HepG2 (cell line): Measurements from ENCODE around the gene TBX15. TPM values are rescaled to one million over a fixed set of nuclear protein-coding genes. Genes with fewer than 3 reads are reported as not detected.

Source experiments
- BRCA1 ChIP-seq: sonication (generic); formaldehyde crosslinking; IDR thresholded peaks from 2 replicates; pipeline ENCODE4 v1.4.0; 2020; ENCODE audit warnings: missing genetic modification reagents
- CENPX ChIP-seq: sonication (generic); formaldehyde crosslinking; IDR thresholded peaks from 2 replicates; pipeline ENCODE4 v1.9.0; 2021; ENCODE audit warnings: mild to moderate bottlenecking, missing genetic modification reagents, moderate library complexity
- EEA1 ChIP-seq: sonication (generic); formaldehyde crosslinking; IDR thresholded peaks from 2 replicates; pipeline ENCODE4 v1.5.1; 2020; ENCODE audit warnings: mild to moderate bottlenecking, missing genetic modification reagents, borderline replicate concordance
- FOXP4 ChIP-seq: sonication (generic); formaldehyde crosslinking; IDR thresholded peaks from 2 replicates; pipeline ENCODE4 v1.4.0; 2020; ENCODE audit warnings: missing genetic modification reagents
- FUBP1 ChIP-seq: sonication (generic); formaldehyde crosslinking; IDR thresholded peaks from 2 replicates; pipeline ENCODE4 v1.5.1; 2020; ENCODE audit warnings: missing genetic modification reagents, mild to moderate bottlenecking, borderline replicate concordance
- HOMEZ ChIP-seq: IDR thresholded peaks from 2 replicates; pipeline ENCODE4 v1.6.1; 2016; ENCODE audit warnings: low read depth
- HOXA3 ChIP-seq: sonication (generic); formaldehyde crosslinking; IDR thresholded peaks from 2 replicates; pipeline ENCODE4 v1.5.0; 2020; ENCODE audit warnings: missing genetic modification reagents
- KDM4B ChIP-seq: sonication (generic); formaldehyde crosslinking; IDR thresholded peaks from 2 replicates; pipeline ENCODE4 v1.4.0; 2020; ENCODE audit warnings: missing genetic modification reagents
- KDM5A ChIP-seq: fragments of 200-600 bp; sonication (generic); IDR thresholded peaks from 2 replicates; pipeline ENCODE4 v1.7.0; 2018; ENCODE audit warnings: antibody characterized with exemption, mild to moderate bottlenecking, low read length, borderline replicate concordance
- MEIS1 ChIP-seq: sonication (generic); formaldehyde crosslinking; IDR thresholded peaks from 2 replicates; pipeline ENCODE4 v1.9.0; 2021; ENCODE audit warnings: mild to moderate bottlenecking, missing genetic modification reagents, moderate library complexity, borderline replicate concordance
- MLX ChIP-seq: IDR thresholded peaks from 2 replicates; pipeline ENCODE4 v1.6.1; 2016
- NCOA2 ChIP-seq: sonication (generic); formaldehyde crosslinking; IDR thresholded peaks from 2 replicates; pipeline ENCODE4 v1.8.0; 2022; ENCODE audit warnings: inconsistent platforms
- NFIC ChIP-seq: IDR thresholded peaks from 2 replicates; pipeline ENCODE4 v1.6.1; 2012; ENCODE audit warnings: mild to moderate bottlenecking, low read length, inconsistent platforms
- RBFOX2 ChIP-seq: fragments of 200-400 bp; formaldehyde crosslinking; IDR thresholded peaks from 2 replicates; pipeline ENCODE4 v1.6.1; 2017; ENCODE audit warnings: low read depth, mild to moderate bottlenecking, low read length
- SOX5 ChIP-seq: IDR thresholded peaks from 2 replicates; pipeline ENCODE4 v1.6.1; 2016; ENCODE audit warnings: borderline replicate concordance
- ZFP36L1 ChIP-seq: sonication (generic); formaldehyde crosslinking; IDR thresholded peaks from 2 replicates; pipeline ENCODE4 v1.8.0; 2022; ENCODE audit warnings: mild to moderate bottlenecking, missing genetic modification reagents, moderate library complexity
- ZNF430 ChIP-seq: sonication (generic); formaldehyde crosslinking; IDR thresholded peaks from 2 replicates; pipeline ENCODE4 v1.9.0; 2021; ENCODE audit warnings: mild to moderate bottlenecking, missing genetic modification reagents
- ZNF431 ChIP-seq: sonication (generic); formaldehyde crosslinking; IDR thresholded peaks from 2 replicates; pipeline ENCODE4 v1.9.0; 2022; ENCODE audit warnings: missing genetic modification reagents, low read depth, mild to moderate bottlenecking, borderline replicate concordance
- ZNF550 ChIP-seq: sonication (generic); formaldehyde crosslinking; IDR thresholded peaks from 2 replicates; pipeline ENCODE4 v1.4.0; 2020; ENCODE audit warnings: mild to moderate bottlenecking, missing genetic modification reagents, borderline replicate concordance
- ZNF816 ChIP-seq: sonication (generic); formaldehyde crosslinking; IDR thresholded peaks from 2 replicates; pipeline ENCODE4 v1.8.0; 2022; ENCODE audit warnings: missing genetic modification reagents, mild to moderate bottlenecking, borderline replicate concordance
- ZSCAN20 ChIP-seq: sonication (generic); formaldehyde crosslinking; IDR thresholded peaks from 2 replicates; pipeline ENCODE4 v1.4.0; 2020; ENCODE audit warnings: missing genetic modification reagents, mild to moderate bottlenecking, borderline replicate concordance
- polyA plus RNA-seq, 8 experiments: library from polyadenylated mRNA; depleted of rRNA in 3 of 8; stranded (reverse) in 7 of 8; unstranded in 1 of 8; fragments of >200 nt; fragmentation: Illumina TruSeq in 4 of 8; extraction: Trizol in 4 of 8; gene quantifications; 2 replicates each; pipeline versions ENCODE4 v1.2.1 to v1.2.3, GENCODE V29; 2011 to 2016; ENCODE audit warnings: low read depth in 4 of 8, missing spikeins in 1 of 8, mixed read lengths in 1 of 8; ENCODE audit not compliant: insufficient read depth in 1 of 8
- total RNA-seq, 5 experiments: library from RNA; depleted of rRNA; stranded (reverse); fragments of >200 nt; fragmentation: Illumina TruSeq; extraction: Trizol; gene quantifications; 2 replicates each; pipeline ENCODE4 v1.2.3, GENCODE V29; 2016; ENCODE audit warnings: low read depth in 1 of 5
- TF ChIP-seq, protein P1 (sequence below): sonication (generic); formaldehyde crosslinking; IDR thresholded peaks from 2 replicates; pipeline ENCODE4 v1.9.0; 2021; ENCODE audit warnings: missing genetic modification reagents, mild to moderate bottlenecking, borderline replicate concordance

The TBX15 gene
- total and polyA plus RNA-seq, 2 of the 13 experiments (the other 11 are each of a cell fraction or from before 2014, with no cell fraction given): 0.42 to 1.9 TPM

- TF ChIP-seq ZFP36L1 (CRISPR knock-in tag): peak; percentile 87; the same call in 1 of the 2 replicates
- TF ChIP-seq ZNF430: peak; percentile 85; the same call in 1 of the 2 replicates
- TF ChIP-seq BRCA1 (CRISPR knock-in tag): no peak; the same call in 1 of the 2 replicates
- TF ChIP-seq SOX5 (CRISPR knock-in tag): peak; percentile 84
- no peak for TF ChIP-seq RBFOX2
- TF ChIP-seq KDM5A: no peak
- peak; percentile 86 for TF ChIP-seq HOXA3 (CRISPR knock-in tag)
- TF ChIP-seq EEA1 (CRISPR knock-in tag): no peak
- TF ChIP-seq, protein P1, sequence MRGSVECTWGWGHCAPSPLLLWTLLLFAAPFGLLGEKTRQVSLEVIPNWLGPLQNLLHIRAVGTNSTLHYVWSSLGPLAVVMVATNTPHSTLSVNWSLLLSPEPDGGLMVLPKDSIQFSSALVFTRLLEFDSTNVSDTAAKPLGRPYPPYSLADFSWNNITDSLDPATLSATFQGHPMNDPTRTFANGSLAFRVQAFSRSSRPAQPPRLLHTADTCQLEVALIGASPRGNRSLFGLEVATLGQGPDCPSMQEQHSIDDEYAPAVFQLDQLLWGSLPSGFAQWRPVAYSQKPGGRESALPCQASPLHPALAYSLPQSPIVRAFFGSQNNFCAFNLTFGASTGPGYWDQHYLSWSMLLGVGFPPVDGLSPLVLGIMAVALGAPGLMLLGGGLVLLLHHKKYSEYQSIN (CRISPR knock-in tag): no peak
- TF ChIP-seq MEIS1 (CRISPR knock-in tag): 0 out of 2 replicates have a peak, but pooled peaks have one; percentile 68
- peak; percentile 84; the same call in 1 of the 2 replicates for TF ChIP-seq ZNF431 (CRISPR knock-in tag)
- no peak for TF ChIP-seq FUBP1 (CRISPR knock-in tag)
- no peak for TF ChIP-seq ZNF550 (CRISPR knock-in tag)
- peak; percentile 97 for TF ChIP-seq HOMEZ (CRISPR knock-in tag)
- TF ChIP-seq KDM4B (CRISPR knock-in tag): peak; percentile 92
- TF ChIP-seq ZSCAN20: no peak
- peak; percentile 96 for TF ChIP-seq NCOA2 (CRISPR knock-in tag)
- TF ChIP-seq NFIC: peak; percentile 90; the same call in 1 of the 2 replicates
- TF ChIP-seq CENPX (CRISPR knock-in tag): no peak
- peak; percentile 83 for TF ChIP-seq FOXP4 (CRISPR knock-in tag)
- TF ChIP-seq MLX (CRISPR knock-in tag): peak; percentile 83
- no peak for TF ChIP-seq ZNF816 (CRISPR knock-in tag)
Measured at GRCh38 chr1:118963456-118964430, 24.4 kb downstream of the TBX15 start (continued).
